Karpas-422 (cell line): ENCODE measurements around the gene FES. TPM values are rescaled to one million over a fixed set of nuclear protein-coding genes. Genes with fewer than 3 reads are reported as not detected.
"Not testable (repeated sequence)": the region's sequence is repeated elsewhere in the genome, so short reads cannot be mapped to it uniquely, and the experiment has no call there.

Experiments
- DNase-seq: peaks from one replicate; pipeline ENCODE4 v3.0.0-alpha.2; 2015
- H2AFZ ChIP-seq: fragments of 200-600 bp; sonication (generic); 2 replicates; pipeline ENCODE4 v1.6.1; 2014; ENCODE audit warnings: antibody characterized with exemption, low read length, mixed read lengths
- H3K27ac ChIP-seq: fragments of 200-600 bp; sonication (generic); 2 replicates; pipeline ENCODE4 v1.5.1; 2014; ENCODE audit warnings: mild to moderate bottlenecking, low read length, moderate library complexity
- H3K27me3 ChIP-seq: fragments of 200-600 bp; sonication (generic); 2 replicates; pipeline ENCODE4 v1.6.1; 2014; ENCODE audit warnings: low read length, mixed read lengths
- H3K36me3 ChIP-seq: fragments of 200-600 bp; sonication (generic); 2 replicates; pipeline ENCODE4 v1.6.1; 2014; ENCODE audit warnings: low read length, mixed read lengths; ENCODE audit not compliant: insufficient read depth
- H3K4me1 ChIP-seq: fragments of 200-600 bp; sonication (generic); 2 replicates; pipeline ENCODE4 v1.6.1; 2014; ENCODE audit warnings: mild to moderate bottlenecking, low read length, mixed read lengths
- H3K4me2 ChIP-seq: fragments of 200-600 bp; sonication (generic); 2 replicates; pipeline ENCODE4 v1.6.1; 2014; ENCODE audit warnings: low read length, low read depth, mild to moderate bottlenecking; ENCODE audit not compliant: poor library complexity, severe bottlenecking
- H3K4me3 ChIP-seq: fragments of 200-600 bp; sonication (generic); 2 replicates; pipeline ENCODE4 v1.5.1; 2014; ENCODE audit warnings: mild to moderate bottlenecking, antibody characterized with exemption, low read length, mixed read lengths
- H3K79me2 ChIP-seq: fragments of 200-600 bp; sonication (generic); 2 replicates; pipeline ENCODE4 v1.6.1; 2014; ENCODE audit warnings: mild to moderate bottlenecking, low read length, mixed read lengths
- H3K9ac ChIP-seq: fragments of 200-600 bp; sonication (generic); 2 replicates; pipeline ENCODE4 v1.6.0; 2014; ENCODE audit warnings: low read length
- H3K9me2 ChIP-seq: fragments of 200-600 bp; sonication (generic), shearing (Covaris generic); replicated peaks from 2 replicates; pipeline ENCODE4 v1.6.0; 2014; ENCODE audit warnings: mild to moderate bottlenecking, low read length, moderate library complexity; ENCODE audit not compliant: insufficient read depth
- H3K9me3 ChIP-seq: fragments of 300-700, 200-600 bp; sonication (generic); 2 replicates; pipeline ENCODE4 v1.6.1; 2014; ENCODE audit warnings: low read length, mixed read lengths
- H4K20me1 ChIP-seq: fragments of 200-600 bp; sonication (generic); 2 replicates; pipeline ENCODE4 v1.6.1; 2014; ENCODE audit warnings: mild to moderate bottlenecking, antibody characterized with exemption, low read length, low read depth; ENCODE audit not compliant: insufficient read depth
- total RNA-seq: library from RNA; depleted of rRNA; stranded (reverse); fragments of >200 nt; shearing (Covaris generic); gene quantifications from 2 replicates; pipeline ENCODE4 v1.2.3, GENCODE V29; 2014; ENCODE audit warnings: low replicate concordance

Gene FES
- total RNA-seq, 1 experiment from 2014 or later: 33.7 TPM

- peaks cover 10% of the 10 kb centered on the region for H3K4me1 ChIP-seq
- H3K9ac ChIP-seq: peak overlapping the region; percentile 49
- no peaks in the 10 kb centered on the region for H3K9me2 ChIP-seq
- no peaks in the 10 kb centered on the region for H3K27me3 ChIP-seq
- H3K27ac ChIP-seq: no peak overlapping the region
- no peaks in the 10 kb centered on the region for H3K79me2 ChIP-seq
- H3K36me3 ChIP-seq: no peaks in the 10 kb centered on the region; the same call in 1 of the 2 replicates
- H3K9me3 ChIP-seq: no peaks in the 10 kb centered on the region
- no peak overlapping the region for H2AFZ ChIP-seq
- peak overlapping the region; percentile 12 for H3K4me2 ChIP-seq
- peak overlapping the region; percentile 51; the same call in 1 of the 2 replicates for H3K4me3 ChIP-seq
- no peak for DNase-seq
- no peaks in the 10 kb centered on the region for H4K20me1 ChIP-seq
Measured at GRCh38 chr15:90893175-90894090, 9.1 kb downstream of the FES start.

DNA sequence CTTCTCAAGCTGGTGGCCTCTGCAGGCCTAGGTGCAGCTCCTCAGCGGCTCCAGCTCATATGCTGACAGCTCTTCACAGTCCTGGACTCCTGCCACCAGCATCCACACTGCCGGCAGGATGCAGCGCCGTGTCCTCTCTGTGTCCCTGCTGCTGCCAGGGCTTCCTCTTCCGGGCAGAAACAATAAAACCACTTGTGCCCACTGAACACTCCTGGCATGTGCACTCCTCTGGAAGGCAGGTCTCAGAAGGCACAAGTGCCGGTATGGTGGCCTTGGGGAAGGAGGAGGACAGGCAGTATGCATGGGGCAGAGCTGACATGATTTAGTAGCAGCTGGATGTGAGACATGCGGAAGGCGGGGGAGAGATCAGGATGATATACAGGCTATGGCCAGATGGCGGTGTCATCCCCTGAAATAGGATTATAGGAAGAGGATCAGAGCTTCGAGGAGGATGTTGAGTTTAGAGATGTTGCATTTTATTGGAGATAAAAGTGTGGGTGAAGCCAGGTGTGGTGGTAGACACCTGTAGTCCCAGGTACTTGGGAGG lies 11.3 kb downstream of the FES start:
- no peaks in the 10 kb centered on the region for H3K27me3 ChIP-seq

GRCh38 chr15:90897131-90897655 lies 12.9 kb downstream of the FES start:
- H3K9me3 ChIP-seq, H3K27me3 ChIP-seq, H3K36me3 ChIP-seq, H3K9ac ChIP-seq, H3K4me3 ChIP-seq, H4K20me1 ChIP-seq, H3K4me2 ChIP-seq, H2AFZ ChIP-seq, H3K9me2 ChIP-seq, H3K27ac ChIP-seq, H3K79me2 ChIP-seq: not testable (repeated sequence)
- peaks cover 11% of the 10 kb centered on the region for H3K4me1 ChIP-seq
- DNase-seq: peak; percentile 52

More for the DNA sequence above, 11.3 kb downstream of the FES start:
- Histone ChIP-seq H3K9ac (no peak overlapping the region), H2AFZ (no peak overlapping the region), H4K20me1 (no peaks in the 10 kb centered on the region), H3K27ac (no peak overlapping the region), H3K4me3 (no peak overlapping the region), H3K4me2 (no peak overlapping the region), H3K79me2 (no peaks in the 10 kb centered on the region), H3K4me1 (no peaks in the 10 kb centered on the region), H3K9me2 (no peaks in the 10 kb centered on the region), H3K36me3 (no peaks in the 10 kb centered on the region; the same call in 1 of the 2 replicates), H3K9me3 (no peaks in the 10 kb centered on the region)
- DNase-seq: no peak

- peaks cover 5% of the 10 kb centered on the region; the same call in 1 of the 2 replicates for H3K79me2 ChIP-seq
- peak overlapping the region; percentile 89 for H3K4me2 ChIP-seq
- H3K4me3 ChIP-seq: peak overlapping the region; percentile 75
- DNase-seq: peak; percentile 77
- H3K9ac ChIP-seq: peak overlapping the region; percentile 81
- no peaks in the 10 kb centered on the region for H3K9me2 ChIP-seq
- H3K36me3 ChIP-seq: 0 out of 2 replicates have a peak, but pooled peaks cover 6% of the 10 kb centered on the region
- peaks cover 20% of the 10 kb centered on the region for H3K4me1 ChIP-seq
- H3K9me3 ChIP-seq: no peaks in the 10 kb centered on the region
- no peaks in the 10 kb centered on the region for H3K27me3 ChIP-seq
- H2AFZ ChIP-seq: peak overlapping the region; percentile 47; the same call in 1 of the 2 replicates
- peak overlapping the region; percentile 65 for H3K27ac ChIP-seq
- H4K20me1 ChIP-seq: no peaks in the 10 kb centered on the region
Measured at GRCh38 chr15:90901175-90902039, 17.1 kb downstream of the FES start.

DNA sequence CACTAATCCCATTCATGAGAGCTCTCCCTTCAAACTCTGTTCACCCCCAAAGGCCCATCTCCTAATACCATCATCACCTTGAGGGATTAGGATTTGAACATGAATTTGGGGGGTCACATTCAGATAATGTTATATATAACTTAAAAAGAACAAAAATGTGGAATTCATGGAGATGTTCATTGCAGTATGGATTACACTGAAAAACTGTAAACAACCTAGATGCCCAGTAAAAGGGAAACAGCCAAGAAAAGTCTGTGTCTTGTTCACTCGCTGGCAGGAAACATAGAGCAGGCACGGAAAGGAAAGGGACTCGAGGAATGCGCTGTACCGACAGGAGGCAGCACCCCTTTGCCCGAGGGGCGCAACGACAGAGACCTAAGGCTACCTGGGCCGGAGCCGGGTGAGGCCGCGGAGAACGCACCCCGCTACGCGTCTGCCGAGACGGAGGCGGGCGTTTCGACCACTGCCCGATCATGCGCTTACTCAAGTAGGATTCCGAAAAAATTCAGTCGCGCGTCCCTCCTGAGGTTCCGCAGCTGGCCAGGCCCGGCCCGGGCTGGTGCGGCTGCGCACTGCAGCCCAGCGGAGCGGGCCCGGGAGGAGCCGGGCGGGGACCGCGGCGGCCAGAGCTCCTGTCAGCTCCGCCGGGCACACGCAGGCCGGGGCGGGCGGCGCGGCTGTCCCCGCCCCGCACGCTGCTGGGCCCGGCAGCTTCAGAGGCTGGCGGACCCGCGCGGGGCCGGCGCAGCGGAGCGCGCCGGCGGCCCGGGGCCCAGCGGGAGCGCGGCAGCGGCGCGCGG lies 17.9 kb downstream of the FES start:
- Histone ChIP-seq H4K20me1 (no peaks in the 10 kb centered on the region), H3K36me3 (0 out of 2 replicates have a peak, but pooled peaks cover 9% of the 10 kb centered on the region), H3K27me3 (no peaks in the 10 kb centered on the region), H2AFZ (peak overlapping the region; percentile 47), H3K9ac (peak overlapping the region; percentile 87), H3K9me2 (no peaks in the 10 kb centered on the region), H3K4me2 (peak overlapping the region; percentile 89), H3K27ac (peak overlapping the region; percentile 65), H3K4me1 (peaks cover 20% of the 10 kb centered on the region), H3K9me3 (no peaks in the 10 kb centered on the region), H3K79me2 (peaks cover 5% of the 10 kb centered on the region; the same call in 1 of the 2 replicates), H3K4me3 (peak overlapping the region; percentile 75)
- peak; percentile 90 for DNase-seq

DNA sequence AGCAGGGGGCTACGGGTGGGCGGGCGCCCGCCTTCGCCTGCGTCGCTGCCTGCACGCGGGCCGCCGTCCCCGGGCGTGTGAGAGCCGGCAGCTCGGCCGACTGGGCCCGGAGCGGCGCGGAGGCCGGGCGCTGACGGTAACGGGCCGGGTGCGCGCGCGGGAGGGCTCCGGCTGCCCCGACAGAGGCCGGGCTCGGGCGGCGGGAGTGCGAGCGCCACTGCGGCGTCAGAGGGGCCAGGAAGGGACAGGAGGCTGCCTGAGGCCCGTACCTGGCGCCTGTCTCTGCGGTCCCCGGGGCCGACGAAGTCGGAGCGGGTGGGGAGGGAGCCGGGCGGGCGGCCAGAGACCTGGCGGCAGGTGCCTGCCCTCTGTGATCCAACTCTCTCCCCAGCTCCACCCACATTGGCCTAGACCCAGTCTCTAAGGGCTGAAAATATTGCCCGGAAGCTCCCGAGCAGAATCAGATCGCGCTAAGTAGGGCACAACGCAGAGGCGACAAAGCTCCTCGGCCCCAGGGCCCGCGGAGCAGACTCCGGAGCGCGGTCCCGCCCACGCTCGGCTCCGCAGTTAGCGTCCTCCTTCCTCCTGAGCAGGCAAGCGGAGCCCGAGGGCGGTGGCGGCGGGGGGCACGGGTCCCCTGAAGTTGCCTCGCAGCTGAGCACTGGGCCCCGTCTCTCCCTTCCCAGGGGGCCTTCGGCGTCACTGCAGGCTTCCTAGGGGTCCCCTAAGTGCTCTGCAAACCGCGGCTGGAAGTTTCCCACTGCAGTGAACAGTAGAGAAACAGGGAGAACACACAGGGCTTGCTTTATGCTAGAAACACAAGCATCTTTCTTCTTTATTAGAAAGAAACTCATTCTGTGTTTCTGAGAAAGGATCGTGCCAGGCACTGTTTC lies 18.8 kb downstream of the FES start, which contains the start of gene MAN2A2:
Gene MAN2A2 (plus strand): TSS at position 463 of the 893 bp plus-strand sequence. CDS start 906 bp downstream, outside the sequence.
- Histone ChIP-seq H3K27ac (peak within 1 kb of the TSS; percentile 83), H3K4me2 (peak within 1 kb of the TSS; percentile 98), H3K36me3 (0 out of 2 replicates have a peak, but pooled peaks cover 9% of the 10 kb centered on the region), H3K79me2 (peaks cover 5% of the 10 kb centered on the region; the same call in 1 of the 2 replicates), H4K20me1 (no peaks in the 10 kb centered on the region), H2AFZ (peak within 1 kb of the TSS; percentile 47), H3K9me2 (no peaks in the 10 kb centered on the region), H3K9ac (peak within 1 kb of the TSS; percentile 87), H3K9me3 (no peaks in the 10 kb centered on the region), H3K4me1 (peaks cover 20% of the 10 kb centered on the region), H3K27me3 (no peaks in the 10 kb centered on the region), H3K4me3 (peak within 1 kb of the TSS; percentile 80)
- peak; percentile 94 for DNase-seq
